Mesenchymal stem cell (in vitro differentiated cells and primary cell): ENCODE measurements around the gene DSTN.
A peak's percentile ranks its signal among the peaks of the same experiment; 100 is the strongest.

Source experiments
- DNase-seq: peaks from one replicate; pipeline ENCODE4 v3.0.0-alpha.2; 2013
- H2AFZ ChIP-seq: one replicate; pipeline ENCODE4 v1.6.1; 2013; ENCODE audit warnings: low read depth, mild to moderate bottlenecking, control low read depth, inconsistent platforms, low read length, moderate library complexity
- H2AK5ac ChIP-seq: 2 replicates; pipeline ENCODE4 v1.6.1; 2013; ENCODE audit warnings: low read length, moderate library complexity, mild to moderate bottlenecking, inconsistent platforms; ENCODE audit not compliant: severe bottlenecking
- H2BK120ac ChIP-seq: one replicate; pipeline ENCODE4 v1.6.1; 2013; ENCODE audit warnings: low read depth, mild to moderate bottlenecking, inconsistent platforms, low read length, moderate library complexity
- H2BK12ac ChIP-seq, 2 experiments: one replicate each; pipeline ENCODE4 v1.6.1; 2013; ENCODE audit warnings: inconsistent platforms in 2 of 2, low read length in 2 of 2, mild to moderate bottlenecking in 2 of 2, moderate library complexity in 2 of 2, control low read depth in 1 of 2
- H2BK15ac ChIP-seq: one replicate; pipeline ENCODE4 v1.6.1; 2013; ENCODE audit warnings: mild to moderate bottlenecking, low read depth, inconsistent platforms; ENCODE audit not compliant: poor library complexity, severe bottlenecking
- H2BK5ac ChIP-seq: 2 replicates; pipeline ENCODE4 v1.6.1; 2013; ENCODE audit warnings: low read depth, mild to moderate bottlenecking, low read length, control low read depth, inconsistent platforms; ENCODE audit not compliant: poor library complexity, severe bottlenecking
- H3K14ac ChIP-seq, 2 experiments: one replicate each; pipeline ENCODE4 v1.6.1; 2013; ENCODE audit warnings: inconsistent platforms in 2 of 2, low read length in 2 of 2, control low read depth in 1 of 2, mild to moderate bottlenecking in 1 of 2, moderate library complexity in 1 of 2
- H3K18ac ChIP-seq, 2 experiments: one replicate each; pipeline ENCODE4 v1.6.1; 2013; ENCODE audit warnings: inconsistent platforms in 2 of 2, low read length in 2 of 2, control low read depth in 1 of 2, low read depth in 1 of 2, mild to moderate bottlenecking in 1 of 2
- H3K23ac ChIP-seq, 2 experiments: one replicate each; pipeline ENCODE4 v1.6.1; 2013; ENCODE audit warnings: inconsistent platforms in 2 of 2, low read length in 2 of 2, mild to moderate bottlenecking in 2 of 2, moderate library complexity in 2 of 2, control low read depth in 1 of 2
- H3K27ac ChIP-seq: 2 replicates; pipeline ENCODE4 v1.5.1; 2013; ENCODE audit warnings: mild to moderate bottlenecking, moderate library complexity, low read length, control low read depth, inconsistent platforms; ENCODE audit not compliant: poor library complexity, severe bottlenecking
- H3K27me3 ChIP-seq, 2 experiments: 2 replicates each; pipeline versions ENCODE4 v1.6.1 to v1.7.0; 2013; ENCODE audit warnings: low read length in 2 of 2, mild to moderate bottlenecking in 2 of 2, moderate library complexity in 2 of 2, control low read depth in 1 of 2, inconsistent platforms in 1 of 2; ENCODE audit not compliant: control insufficient read depth in 1 of 2, insufficient read depth in 1 of 2
- H3K36me3 ChIP-seq, 2 experiments: 2 replicates each; pipeline versions ENCODE4 v1.6.1 to v1.7.0; 2013; ENCODE audit warnings: low read length in 2 of 2, control low read depth in 1 of 2, inconsistent platforms in 1 of 2, low read depth in 1 of 2, mild to moderate bottlenecking in 1 of 2; ENCODE audit not compliant: insufficient read depth in 2 of 2, control insufficient read depth in 1 of 2
- H3K4ac ChIP-seq, 2 experiments: one replicate each; pipeline ENCODE4 v1.6.1; 2013; ENCODE audit warnings: inconsistent platforms in 2 of 2, low read length in 2 of 2, mild to moderate bottlenecking in 2 of 2, moderate library complexity in 2 of 2, control low read depth in 1 of 2, low read depth in 1 of 2
- H3K4me1 ChIP-seq: 2 replicates; pipeline ENCODE4 v1.6.1; 2013; ENCODE audit warnings: low read depth, low read length, control low read depth; ENCODE audit not compliant: control insufficient read depth, insufficient read depth
- H3K4me2 ChIP-seq: 2 replicates; pipeline ENCODE4 v1.6.1; 2013; ENCODE audit warnings: low read length, mild to moderate bottlenecking, inconsistent platforms; ENCODE audit not compliant: poor library complexity, severe bottlenecking
- H3K4me3 ChIP-seq, 2 experiments: 2 replicates each; pipeline versions ENCODE4 v1.5.1 to v1.7.0; 2013; ENCODE audit warnings: low read length in 2 of 2, mild to moderate bottlenecking in 2 of 2, control low read depth in 1 of 2, low read depth in 1 of 2; ENCODE audit not compliant: insufficient read depth in 1 of 2
- H3K79me1 ChIP-seq: replicated peaks from 2 replicates; pipeline ENCODE4 v1.6.1; 2013; ENCODE audit warnings: mild to moderate bottlenecking, control low read depth, low read length, inconsistent platforms; ENCODE audit not compliant: poor library complexity, severe bottlenecking
- H3K9ac ChIP-seq: 2 replicates; pipeline ENCODE4 v1.7.0; 2013; ENCODE audit warnings: mild to moderate bottlenecking, low read length, moderate library complexity
- H3K9me3 ChIP-seq: 2 replicates; pipeline ENCODE4 v1.7.0; 2013; ENCODE audit warnings: mild to moderate bottlenecking, low read length; ENCODE audit not compliant: control insufficient read depth
- H4K8ac ChIP-seq: one replicate; pipeline ENCODE4 v1.6.1; 2013; ENCODE audit warnings: inconsistent platforms, mild to moderate bottlenecking, low read length, moderate library complexity
- H4K91ac ChIP-seq: one replicate; pipeline ENCODE4 v1.6.1; 2013; ENCODE audit warnings: mild to moderate bottlenecking, low read length, inconsistent platforms
- WGBS: methylation state at CpG from one replicate; pipeline ENCODE4 v1.1.7; 2013; ENCODE audit warnings: mixed read lengths; 5-methylcytosine and 5-hydroxymethylcytosine counted together

DSTN gene

GRCh38 chr20:17650301-17651128 lies 80.6 kb downstream of the DSTN start:
- no peak overlapping the region for H3K14ac ChIP-seq
- peak overlapping the region; percentile 19 for H3K9ac ChIP-seq
- H3K27ac ChIP-seq = peak overlapping the region; percentile 4
- no peaks in the 10 kb centered on the region for H3K9me3 ChIP-seq
- no peak overlapping the region for H4K8ac ChIP-seq
- WGBS = 91% methylated on average over 12 of the region's 12 CpGs
- H3K79me1 ChIP-seq = peaks cover 13% of the 10 kb centered on the region
- H3K4me3 ChIP-seq = peak overlapping the region in 1 of 2 experiments; percentile 19
- H3K18ac ChIP-seq = no peak overlapping the region
- no peak overlapping the region for H2BK12ac ChIP-seq
- H3K4me1 ChIP-seq = peaks cover 47% of the 10 kb centered on the region
- no peak overlapping the region for H3K4ac ChIP-seq
- no peak overlapping the region for H2BK5ac ChIP-seq
- no peak overlapping the region for H4K91ac ChIP-seq
- H2AK5ac ChIP-seq = no peak overlapping the region
- no peak overlapping the region for H3K4me2 ChIP-seq
- H3K36me3 ChIP-seq = peaks cover 40 to 65% of the 10 kb centered on the region in 2 experiments
- H3K23ac ChIP-seq = no peak overlapping the region
- no peak overlapping the region for H2AFZ ChIP-seq
- no peaks in the 10 kb centered on the region for H3K27me3 ChIP-seq
- no peak overlapping the region for H2BK120ac ChIP-seq
- no peak overlapping the region for H2BK15ac ChIP-seq
- no peak for DNase-seq

- no peak overlapping the region for H3K23ac ChIP-seq
- H2AK5ac ChIP-seq = no peak overlapping the region
- H3K4me3 ChIP-seq = peak overlapping the region in 1 of 2 experiments; percentile 19
- H3K9ac ChIP-seq = peak overlapping the region; percentile 19
- H3K4ac ChIP-seq = no peak overlapping the region
- H3K27me3 ChIP-seq = no peaks in the 10 kb centered on the region
- peak; percentile 51 for DNase-seq
- H4K91ac ChIP-seq = no peak overlapping the region
- no peak overlapping the region for H2AFZ ChIP-seq
- no peak overlapping the region for H2BK5ac ChIP-seq
- H3K9me3 ChIP-seq = no peaks in the 10 kb centered on the region
- no peak overlapping the region for H3K14ac ChIP-seq
- no peak overlapping the region for H2BK120ac ChIP-seq
- H3K18ac ChIP-seq = no peak overlapping the region
- H3K36me3 ChIP-seq = peaks cover 46 to 65% of the 10 kb centered on the region in 2 experiments
- H2BK15ac ChIP-seq = no peak overlapping the region
- no peak overlapping the region for H3K27ac ChIP-seq
- H3K4me1 ChIP-seq = peaks cover 48% of the 10 kb centered on the region
- H3K4me2 ChIP-seq = no peak overlapping the region
- WGBS = 33% methylated on average over 8 of the region's 11 CpGs
- peaks cover 17% of the 10 kb centered on the region for H3K79me1 ChIP-seq
- no peak overlapping the region for H2BK12ac ChIP-seq
- H4K8ac ChIP-seq = no peak overlapping the region
Measured at GRCh38 chr20:17651129-17651759, 81.4 kb downstream of the DSTN start.

GRCh38 chr20:17651760-17652388 lies 82.0 kb downstream of the DSTN start:
- no peak for DNase-seq
- no peak overlapping the region for H3K4ac ChIP-seq
- peaks cover 14% of the 10 kb centered on the region for H3K79me1 ChIP-seq
- H3K27ac ChIP-seq = no peak overlapping the region
- H3K9me3 ChIP-seq = no peaks in the 10 kb centered on the region
- H3K4me3 ChIP-seq = no peak overlapping the region
- H2BK5ac ChIP-seq = no peak overlapping the region
- H3K27me3 ChIP-seq = no peaks in the 10 kb centered on the region
- H2BK120ac ChIP-seq = no peak overlapping the region
- no peak overlapping the region for H2AK5ac ChIP-seq
- no peak overlapping the region for H4K8ac ChIP-seq
- H2BK12ac ChIP-seq = no peak overlapping the region
- H3K18ac ChIP-seq = no peak overlapping the region
- H3K23ac ChIP-seq = no peak overlapping the region
- no peak overlapping the region for H2AFZ ChIP-seq
- H3K36me3 ChIP-seq = peaks cover 52 to 58% of the 10 kb centered on the region in 2 experiments
- H3K4me1 ChIP-seq = peaks cover 43% of the 10 kb centered on the region
- 88% methylated on average over 2 of the region's 2 CpGs for WGBS
- H4K91ac ChIP-seq = no peak overlapping the region
- H3K14ac ChIP-seq = no peak overlapping the region
- H3K9ac ChIP-seq = no peak overlapping the region
- no peak overlapping the region for H2BK15ac ChIP-seq
- H3K4me2 ChIP-seq = no peak overlapping the region

GRCh38 chr20:17652411-17652810 lies 82.5 kb downstream of the DSTN start:
- no peak overlapping the region for H4K8ac ChIP-seq
- H3K79me1 ChIP-seq = peaks cover 17% of the 10 kb centered on the region
- H3K9me3 ChIP-seq = no peaks in the 10 kb centered on the region
- H3K27ac ChIP-seq = no peak overlapping the region
- no peak overlapping the region for H3K9ac ChIP-seq
- no peak overlapping the region for H3K18ac ChIP-seq
- peaks cover 41% of the 10 kb centered on the region for H3K4me1 ChIP-seq
- no peak overlapping the region for H2BK12ac ChIP-seq
- H2AK5ac ChIP-seq = no peak overlapping the region
- WGBS = 92% methylated on average over 10 of the region's 10 CpGs
- no peak overlapping the region for H3K4me2 ChIP-seq
- H3K36me3 ChIP-seq = peaks cover 58% of the 10 kb centered on the region in 2 experiments
- H4K91ac ChIP-seq = peak overlapping the region; percentile 16
- H3K4me3 ChIP-seq = no peak overlapping the region
- DNase-seq = no peak
- H3K27me3 ChIP-seq = no peaks in the 10 kb centered on the region
- H3K4ac ChIP-seq = no peak overlapping the region
- no peak overlapping the region for H2BK15ac ChIP-seq
- peak overlapping the region in 1 of 2 experiments; percentile 51 for H3K23ac ChIP-seq
- no peak overlapping the region for H2BK120ac ChIP-seq
- H3K14ac ChIP-seq = no peak overlapping the region
- H2BK5ac ChIP-seq = no peak overlapping the region
- H2AFZ ChIP-seq = no peak overlapping the region
